Gastrocnemius medialis (tissue), 4 donors: ENCODE measurements around the gene PGLYRP2. TPM values are rescaled to one million over a fixed set of nuclear protein-coding genes. Genes with fewer than 3 reads are reported as not detected.

Experiments
- ATAC-seq, 2 donors: fragments of 150-250 bp; one replicate each; pipeline ENCODE4 v1.9.1; 2016
- DNase-seq, 2 donors: peaks; one replicate each; pipeline ENCODE4 v3.0.0-alpha.2; 2019
- H3K27ac ChIP-seq, 4 donors: fragments of 200-600 bp; sonication (generic); 1 replicate in 1 of 4; 2 replicates in 3 of 4; pipeline ENCODE4 v1.5.1; 2016 to 2018; ENCODE audit warnings: mild to moderate bottlenecking in 2 of 4, moderate library complexity in 1 of 4
- H3K27me3 ChIP-seq, 3 donors: fragments of 200-600 bp; sonication (generic) in 2 of 3; 1 replicate in 1 of 3; 2 replicates in 2 of 3; pipeline versions ENCODE4 v1.5.1 to v1.6.0; 2016 to 2019; ENCODE audit warnings: mild to moderate bottlenecking in 1 of 3, moderate library complexity in 1 of 3
- H3K36me3 ChIP-seq, 2 donors: fragments of 200-600 bp; sonication (generic) in 1 of 2; one replicate each; pipeline ENCODE4 v1.5.1; 2017 to 2018
- H3K4me1 ChIP-seq, 2 donors: fragments of 200-600 bp; sonication (generic) in 1 of 2; one replicate each; pipeline ENCODE4 v1.5.1; 2016 to 2017; ENCODE audit warnings: mild to moderate bottlenecking in 2 of 2
- H3K4me3 ChIP-seq, 4 donors: fragments of 200-600 bp; sonication (generic) in 3 of 4; 1 replicate in 1 of 4; 2 replicates in 3 of 4; pipeline ENCODE4 v1.5.1; 2016 to 2019; ENCODE audit warnings: mild to moderate bottlenecking in 2 of 4
- H3K9me3 ChIP-seq, 3 donors: fragments of 200-600 bp; sonication (generic) in 2 of 3; 1 replicate in 1 of 3; 2 replicates in 2 of 3; pipeline ENCODE4 v1.5.1; 2016 to 2019
- POLR2A ChIP-seq, 2 donors: fragments of 450-650 bp; IDR thresholded peaks; one replicate each; pipeline ENCODE4 v1.6.1; 2017; ENCODE audit warnings: antibody characterized with exemption in 2 of 2, mild to moderate bottlenecking in 2 of 2, moderate library complexity in 2 of 2
- in situ Hi-C, 4 donors: fragments of 200-750 bp; cut with MboI; loops; one replicate each; pipeline versions ENCODE4 v1.15.0 to v1.8.0; 2017; ENCODE audit warnings: low sequenced_read_pairs in 4 of 4
- intact Hi-C: fragments of 100-400 bp; cut with DNase I; formaldehyde crosslinking; loops from one replicate; pipeline ENCODE4 v1.15.1; 2023; ENCODE audit warnings: low total_unique reads
- total RNA-seq, 4 donors: library from RNA; depleted of rRNA; stranded (reverse); fragments of >200 nt; gene quantifications; one replicate each; pipeline versions ENCODE4 v1.1.0 to v1.2.3, GENCODE V29; 2016
- TF ChIP-seq, protein P1 (sequence below), 5 experiments: fragments of 450-650 bp in 3 of 5; fragments of 200-600 bp in 2 of 5; sonication (generic) in 2 of 5; IDR thresholded peaks in 4 of 5; conservative IDR thresholded peaks in 1 of 5; 1 replicate in 4 of 5; 2 replicates in 1 of 5; pipeline ENCODE4 v1.5.1; 2016 to 2019; ENCODE audit warnings: antibody characterized with exemption in 5 of 5, mild to moderate bottlenecking in 3 of 5, moderate library complexity in 3 of 5

The PGLYRP2 gene
- total RNA-seq, 4 donors from 2014 or later = not detected

DNA sequence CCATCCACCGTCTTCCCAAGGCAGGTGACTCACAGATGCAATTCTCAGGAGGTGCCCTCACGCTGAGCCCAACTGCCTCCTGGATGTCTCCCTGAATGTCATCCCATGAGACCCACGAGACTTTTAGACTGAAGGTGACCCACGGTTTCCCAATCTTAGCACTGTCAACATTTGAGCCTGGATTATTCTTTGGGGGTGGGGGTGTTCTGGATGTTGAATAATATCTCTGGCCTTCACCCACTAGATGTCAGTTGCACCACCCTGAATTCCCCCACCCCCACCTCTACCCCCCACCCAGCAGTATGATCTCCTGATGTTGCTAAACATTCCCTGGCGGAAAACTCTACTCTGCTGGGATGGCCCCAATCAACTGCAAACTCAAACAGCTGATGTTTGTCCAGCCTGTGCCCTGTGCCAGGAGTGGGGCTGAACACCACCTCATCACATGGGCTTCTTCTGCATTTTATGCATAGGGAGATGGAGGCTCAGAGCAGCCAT is 26.8 kb upstream of the PGLYRP2 start:
- Histone ChIP-seq H3K27ac (no peak overlapping the region), H3K36me3 (no peaks in the 10 kb centered on the region), H3K27me3 (peaks cover 36 to 43% (median 43%) of the 10 kb centered on the region in 3 donors), H3K9me3 (no peaks in the 10 kb centered on the region), H3K4me1 (no peaks in the 10 kb centered on the region), H3K4me3 (no peak overlapping the region)
- DNase-seq (no peak), ATAC-seq (no peak)
- intact Hi-C loops = no loop called here
- TF ChIP-seq POLR2A (IDR thresholded peaks at IDR 0.05) = no peak
- TF ChIP-seq, protein P1, sequence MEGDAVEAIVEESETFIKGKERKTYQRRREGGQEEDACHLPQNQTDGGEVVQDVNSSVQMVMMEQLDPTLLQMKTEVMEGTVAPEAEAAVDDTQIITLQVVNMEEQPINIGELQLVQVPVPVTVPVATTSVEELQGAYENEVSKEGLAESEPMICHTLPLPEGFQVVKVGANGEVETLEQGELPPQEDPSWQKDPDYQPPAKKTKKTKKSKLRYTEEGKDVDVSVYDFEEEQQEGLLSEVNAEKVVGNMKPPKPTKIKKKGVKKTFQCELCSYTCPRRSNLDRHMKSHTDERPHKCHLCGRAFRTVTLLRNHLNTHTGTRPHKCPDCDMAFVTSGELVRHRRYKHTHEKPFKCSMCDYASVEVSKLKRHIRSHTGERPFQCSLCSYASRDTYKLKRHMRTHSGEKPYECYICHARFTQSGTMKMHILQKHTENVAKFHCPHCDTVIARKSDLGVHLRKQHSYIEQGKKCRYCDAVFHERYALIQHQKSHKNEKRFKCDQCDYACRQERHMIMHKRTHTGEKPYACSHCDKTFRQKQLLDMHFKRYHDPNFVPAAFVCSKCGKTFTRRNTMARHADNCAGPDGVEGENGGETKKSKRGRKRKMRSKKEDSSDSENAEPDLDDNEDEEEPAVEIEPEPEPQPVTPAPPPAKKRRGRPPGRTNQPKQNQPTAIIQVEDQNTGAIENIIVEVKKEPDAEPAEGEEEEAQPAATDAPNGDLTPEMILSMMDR (IDR thresholded peaks at IDR 0.05 in 4 of 5, conservative IDR thresholded peaks at IDR 0.05 in 1 of 5) = no peak
- in situ Hi-C loops = no loop called here

DNA sequence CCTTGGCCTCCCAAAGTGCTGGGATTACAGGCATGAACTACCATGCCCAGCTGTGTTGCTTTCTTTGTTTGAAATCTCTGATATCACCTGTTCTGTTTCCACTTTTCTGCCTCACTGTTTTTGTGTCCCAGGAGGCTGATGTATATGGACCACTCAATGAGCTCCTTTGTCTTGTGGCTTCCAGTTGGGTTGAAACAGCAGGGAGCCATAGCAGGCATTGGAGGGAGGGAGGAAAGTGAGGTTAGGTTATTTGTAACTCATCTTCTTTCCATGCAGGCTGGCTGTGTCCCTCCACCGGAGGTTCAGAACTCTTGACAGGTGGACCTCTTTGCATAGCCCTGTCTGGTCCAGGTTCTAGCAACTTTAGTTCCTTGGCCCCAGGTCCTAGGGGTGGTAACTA is 23.0 kb upstream of the PGLYRP2 start:
- intact Hi-C loops = no loop called here
- ATAC-seq (no peak), DNase-seq (no peak)
- Histone ChIP-seq H3K4me1 (no peaks in the 10 kb centered on the region), H3K4me3 (no peak overlapping the region), H3K27me3 (peaks cover 9 to 18% (median 18%) of the 10 kb centered on the region in 3 donors), H3K36me3 (no peaks in the 10 kb centered on the region), H3K9me3 (no peaks in the 10 kb centered on the region), H3K27ac (no peak overlapping the region)
- in situ Hi-C loops = no loop called here
- no peak for TF ChIP-seq POLR2A (IDR thresholded peaks at IDR 0.05)
- TF ChIP-seq, protein P1 (IDR thresholded peaks at IDR 0.05 in 4 of 5, conservative IDR thresholded peaks at IDR 0.05 in 1 of 5) = no peak

DNA sequence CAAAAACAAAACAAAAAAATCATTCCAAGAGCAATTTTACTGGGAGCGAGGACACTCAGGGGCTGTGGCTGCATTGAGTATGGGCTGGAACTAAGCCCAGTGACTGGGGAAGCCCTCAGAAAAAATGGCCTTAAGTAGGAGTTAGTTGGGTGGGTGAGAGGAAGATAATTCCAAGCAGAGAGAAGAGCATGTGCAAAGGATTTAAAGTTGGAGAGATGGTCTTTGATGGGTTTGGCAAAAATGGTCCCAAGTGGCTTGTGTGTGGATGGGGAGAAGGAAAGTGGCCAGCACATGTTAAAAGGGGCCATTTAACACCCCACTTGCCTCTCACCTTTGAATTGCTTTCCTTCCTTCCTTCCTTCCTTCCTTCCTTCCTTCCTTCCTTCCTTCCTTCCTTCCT is 22.3 kb upstream of the PGLYRP2 start:
- ATAC-seq (no peak), DNase-seq (no peak)
- no peaks in the 10 kb centered on the region for H3K4me1 ChIP-seq
- no peak overlapping the region for H3K27ac ChIP-seq
- H3K27me3 ChIP-seq = peaks cover 6 to 18% (median 16%) of the 10 kb centered on the region in 3 donors
- TF ChIP-seq POLR2A (IDR thresholded peaks at IDR 0.05) = no peak
- TF ChIP-seq, protein P1 (IDR thresholded peaks at IDR 0.05 in 4 of 5, conservative IDR thresholded peaks at IDR 0.05 in 1 of 5) = no peak
- no peaks in the 10 kb centered on the region for H3K9me3 ChIP-seq
- H3K36me3 ChIP-seq = no peaks in the 10 kb centered on the region
- H3K4me3 ChIP-seq = no peak overlapping the region
- in situ Hi-C loops (no loop called here), intact Hi-C loops (no loop called here)

DNA sequence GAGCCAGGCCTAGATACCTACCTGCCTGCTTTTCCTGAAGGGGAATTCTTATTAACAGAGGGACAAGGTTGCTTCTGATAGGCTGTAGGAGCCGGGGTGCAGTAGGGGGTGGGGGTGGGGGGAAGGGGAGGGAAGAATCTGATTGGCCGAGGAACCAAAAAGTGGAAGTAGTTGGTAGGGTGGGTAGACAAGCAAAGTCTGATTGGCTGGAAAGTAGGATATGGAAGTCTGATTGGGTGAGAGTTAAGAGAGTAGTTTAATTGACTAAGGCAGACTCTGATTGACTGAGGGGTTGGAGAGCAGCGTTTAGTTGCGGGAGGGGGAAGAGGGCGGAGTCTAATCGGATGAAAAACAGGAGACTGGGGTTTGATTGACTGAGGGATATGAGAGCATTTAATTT is 19.6 kb upstream of the PGLYRP2 start:
- peaks cover 3 to 6% of the 10 kb centered on the region in 2 donors for H3K4me1 ChIP-seq
- intact Hi-C loops (no loop called here), in situ Hi-C loops (no loop called here)
- DNase-seq (no peak), ATAC-seq (no peak)
- TF ChIP-seq POLR2A (IDR thresholded peaks at IDR 0.05) = no peak
- TF ChIP-seq, protein P1 (IDR thresholded peaks at IDR 0.05 in 4 of 5, conservative IDR thresholded peaks at IDR 0.05 in 1 of 5) = no peak
- H3K4me3 ChIP-seq = no peak overlapping the region
- no peaks in the 10 kb centered on the region for H3K36me3 ChIP-seq
- no peak overlapping the region for H3K27ac ChIP-seq
- H3K27me3 ChIP-seq = peaks cover 0 to 5% (median 0%) of the 10 kb centered on the region in 3 donors
- no peaks in the 10 kb centered on the region for H3K9me3 ChIP-seq
